ENCODE data around the gene EMX1.

EMX1 gene

GRCh38 chr2:72953528-72953927, 36.2 kb downstream of the EMX1 start:
- in situ Hi-C loops (cut with MboI; ENCODE audit: low pct_unique_long_range_greater_than_20kb, low sequenced_read_pairs, unreplicated experiment), result no loop called here
- TF ChIP-seq CTCF (IDR thresholded peaks at IDR 0.05; ENCODE audit: extremely low read depth, insufficient read depth, missing control alignments), result no peak
- DNase-seq (ENCODE audit: low spot score), result no peak

- in situ Hi-C loops (cut with MboI; ENCODE audit: low pct_unique_long_range_greater_than_20kb, low sequenced_read_pairs, unreplicated experiment), result no loop called here
- DNase-seq (ENCODE audit: low spot score), result no peak
These were observed 36.7 kb downstream of the EMX1 start for GRCh38 chr2:72953976-72954375.

GRCh38 chr2:72954376-72955227, 37.3 kb downstream of the EMX1 start:
- DNase-seq (ENCODE audit: low spot score), result no peak
- no peak for TF ChIP-seq CTCF (IDR thresholded peaks at IDR 0.05; ENCODE audit: extremely low read depth, insufficient read depth, missing control alignments)
- in situ Hi-C loops (cut with MboI; ENCODE audit: low pct_unique_long_range_greater_than_20kb, low sequenced_read_pairs, unreplicated experiment), result no loop called here

More at GRCh38 chr2:72953976-72954375, 36.7 kb downstream of the EMX1 start:
- TF ChIP-seq CTCF (IDR thresholded peaks at IDR 0.05; ENCODE audit: extremely low read depth, insufficient read depth, missing control alignments), result no peak

GRCh38 chr2:72955228-72956049, 38.1 kb downstream of the EMX1 start:
- in situ Hi-C loops (cut with MboI; ENCODE audit: low pct_unique_long_range_greater_than_20kb, low sequenced_read_pairs, unreplicated experiment), result no loop called here
- no peak for TF ChIP-seq CTCF (IDR thresholded peaks at IDR 0.05; ENCODE audit: extremely low read depth, insufficient read depth, missing control alignments)
- DNase-seq (ENCODE audit: low spot score), result no peak

GRCh38 chr2:72956050-72956395, 38.7 kb downstream of the EMX1 start:
- no peak for TF ChIP-seq CTCF (IDR thresholded peaks at IDR 0.05; ENCODE audit: extremely low read depth, insufficient read depth, missing control alignments)
- no peak for DNase-seq (ENCODE audit: low spot score)
- in situ Hi-C loops (cut with MboI; ENCODE audit: low pct_unique_long_range_greater_than_20kb, low sequenced_read_pairs, unreplicated experiment), result no loop called here

- no peak for TF ChIP-seq CTCF (IDR thresholded peaks at IDR 0.05; ENCODE audit: extremely low read depth, insufficient read depth, missing control alignments)
- in situ Hi-C loops (cut with MboI; ENCODE audit: low pct_unique_long_range_greater_than_20kb, low sequenced_read_pairs, unreplicated experiment), result no loop called here
- DNase-seq (ENCODE audit: low spot score), result no peak
These were observed 39.6 kb downstream of the EMX1 start for GRCh38 chr2:72956936-72957335.

All from GM13977 (cell line).